ENCODE results near the gene DBN1. TPM values are rescaled to one million over a fixed set of nuclear protein-coding genes. Genes with fewer than 3 reads are reported as not detected.

DBN1 gene
- total RNA-seq, 4 donors from 2014 or later = 14.2 to 77.6 (median 23.1) TPM

GRCh38 chr5:177446200-177447065 lies 27.0 kb downstream of the DBN1 start, which contains the start of gene PRR7:
TSS of gene PRR7 (plus strand) at chr5:177446814. CDS start at chr5:177455068, 8,254 bp downstream.
- DNase-seq = peak; percentile 73 to 85 (median 75)
- peaks cover 4 to 23% (median 18%) of the 10 kb centered on the region in 4 donors for H3K4me1 ChIP-seq
- H3K9me3 ChIP-seq = no peaks in the 10 kb centered on the region
- peak within 1 kb of the TSS; percentile 40 to 83 (median 58) for H3K27ac ChIP-seq
- TF ChIP-seq POLR2A (IDR thresholded peaks at IDR 0.05) (no peak), CTCF (IDR thresholded peaks at IDR 0.05) (peak in 4 of 6 experiments; percentile 7 to 40 (median 29))
- H3K36me3 ChIP-seq = peaks cover 0 to 11% (median 0%) of the 10 kb centered on the region in 3 donors
- H3K27me3 ChIP-seq = no peaks in the 10 kb centered on the region
- H3K4me3 ChIP-seq = peak within 1 kb of the TSS; percentile 48 to 87 (median 76)

GRCh38 chr5:177445917-177446199 lies 27.6 kb downstream of the DBN1 start:
- Histone ChIP-seq H3K4me3 (peak overlapping the region; percentile 48 to 87 (median 76)), H3K27me3 (no peaks in the 10 kb centered on the region), H3K36me3 (peaks cover 0 to 17% (median 0%) of the 10 kb centered on the region in 3 donors), H3K4me1 (peaks cover 4 to 23% (median 18%) of the 10 kb centered on the region in 4 donors), H3K27ac (peak overlapping the region; percentile 40 to 83 (median 58)), H3K9me3 (no peaks in the 10 kb centered on the region)
- TF ChIP-seq POLR2A (IDR thresholded peaks at IDR 0.05) (no peak), CTCF (IDR thresholded peaks at IDR 0.05) (no peak)
- DNase-seq = no peak

GRCh38 chr5:177445052-177445916 lies 28.1 kb downstream of the DBN1 start:
- no peaks in the 10 kb centered on the region for H3K9me3 ChIP-seq
- H3K4me3 ChIP-seq = no peak overlapping the region
- no peaks in the 10 kb centered on the region for H3K27me3 ChIP-seq
- peaks cover 4 to 23% (median 18%) of the 10 kb centered on the region in 4 donors for H3K4me1 ChIP-seq
- peak overlapping the region in 2 of 4 donors; percentile 62 to 83 for H3K27ac ChIP-seq
- DNase-seq = peak in 1 of 3 donors; percentile 30
- H3K36me3 ChIP-seq = peaks cover 0 to 23% (median 0%) of the 10 kb centered on the region in 3 donors
- TF ChIP-seq POLR2A (IDR thresholded peaks at IDR 0.05) = no peak
- TF ChIP-seq CTCF (IDR thresholded peaks at IDR 0.05) = no peak

GRCh38 chr5:177444106-177445051 lies 29.1 kb downstream of the DBN1 start:
- Histone ChIP-seq H3K4me3 (no peak overlapping the region), H3K27me3 (no peaks in the 10 kb centered on the region), H3K4me1 (peaks cover 4 to 23% (median 18%) of the 10 kb centered on the region in 4 donors), H3K9me3 (no peaks in the 10 kb centered on the region), H3K27ac (peak overlapping the region in 1 of 4 donors; percentile 34), H3K36me3 (peaks cover 0 to 27% (median 0%) of the 10 kb centered on the region in 3 donors)
- TF ChIP-seq POLR2A (IDR thresholded peaks at IDR 0.05) (no peak), CTCF (IDR thresholded peaks at IDR 0.05) (no peak)
- peak in 1 of 3 donors; percentile 52 for DNase-seq
